ENCODE data around the gene TLN1. TPM values are rescaled to one million over a fixed set of nuclear protein-coding genes. Genes with fewer than 3 reads are reported as not detected.

TLN1 gene
- total and polyA plus RNA-seq, 2 of the 8 experiments (the other 6 are each of a cell fraction or from before 2014, with no cell fraction given), result 28.1 to 90.1 TPM

DNA sequence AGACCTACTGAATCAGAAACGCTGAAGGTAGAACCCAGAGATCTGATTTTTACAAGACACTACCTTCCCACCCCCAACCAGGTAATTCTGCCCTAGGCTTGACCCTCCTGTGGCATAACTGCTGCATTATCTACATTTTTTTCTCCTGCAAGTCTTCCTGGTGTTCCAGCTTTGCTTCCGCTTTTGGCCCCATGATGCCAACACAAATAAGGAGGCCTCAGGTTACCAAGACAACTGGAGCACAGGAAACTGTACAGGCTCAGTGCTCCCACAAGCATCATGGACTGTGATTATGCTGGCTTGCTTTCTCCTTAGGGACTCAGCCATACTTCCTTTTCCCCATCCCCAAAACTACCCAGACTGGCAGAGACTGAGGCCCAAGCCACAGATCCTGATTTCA is 28.7 kb upstream of the TLN1 start (continued):
- TF ChIP-seq, protein P1, sequence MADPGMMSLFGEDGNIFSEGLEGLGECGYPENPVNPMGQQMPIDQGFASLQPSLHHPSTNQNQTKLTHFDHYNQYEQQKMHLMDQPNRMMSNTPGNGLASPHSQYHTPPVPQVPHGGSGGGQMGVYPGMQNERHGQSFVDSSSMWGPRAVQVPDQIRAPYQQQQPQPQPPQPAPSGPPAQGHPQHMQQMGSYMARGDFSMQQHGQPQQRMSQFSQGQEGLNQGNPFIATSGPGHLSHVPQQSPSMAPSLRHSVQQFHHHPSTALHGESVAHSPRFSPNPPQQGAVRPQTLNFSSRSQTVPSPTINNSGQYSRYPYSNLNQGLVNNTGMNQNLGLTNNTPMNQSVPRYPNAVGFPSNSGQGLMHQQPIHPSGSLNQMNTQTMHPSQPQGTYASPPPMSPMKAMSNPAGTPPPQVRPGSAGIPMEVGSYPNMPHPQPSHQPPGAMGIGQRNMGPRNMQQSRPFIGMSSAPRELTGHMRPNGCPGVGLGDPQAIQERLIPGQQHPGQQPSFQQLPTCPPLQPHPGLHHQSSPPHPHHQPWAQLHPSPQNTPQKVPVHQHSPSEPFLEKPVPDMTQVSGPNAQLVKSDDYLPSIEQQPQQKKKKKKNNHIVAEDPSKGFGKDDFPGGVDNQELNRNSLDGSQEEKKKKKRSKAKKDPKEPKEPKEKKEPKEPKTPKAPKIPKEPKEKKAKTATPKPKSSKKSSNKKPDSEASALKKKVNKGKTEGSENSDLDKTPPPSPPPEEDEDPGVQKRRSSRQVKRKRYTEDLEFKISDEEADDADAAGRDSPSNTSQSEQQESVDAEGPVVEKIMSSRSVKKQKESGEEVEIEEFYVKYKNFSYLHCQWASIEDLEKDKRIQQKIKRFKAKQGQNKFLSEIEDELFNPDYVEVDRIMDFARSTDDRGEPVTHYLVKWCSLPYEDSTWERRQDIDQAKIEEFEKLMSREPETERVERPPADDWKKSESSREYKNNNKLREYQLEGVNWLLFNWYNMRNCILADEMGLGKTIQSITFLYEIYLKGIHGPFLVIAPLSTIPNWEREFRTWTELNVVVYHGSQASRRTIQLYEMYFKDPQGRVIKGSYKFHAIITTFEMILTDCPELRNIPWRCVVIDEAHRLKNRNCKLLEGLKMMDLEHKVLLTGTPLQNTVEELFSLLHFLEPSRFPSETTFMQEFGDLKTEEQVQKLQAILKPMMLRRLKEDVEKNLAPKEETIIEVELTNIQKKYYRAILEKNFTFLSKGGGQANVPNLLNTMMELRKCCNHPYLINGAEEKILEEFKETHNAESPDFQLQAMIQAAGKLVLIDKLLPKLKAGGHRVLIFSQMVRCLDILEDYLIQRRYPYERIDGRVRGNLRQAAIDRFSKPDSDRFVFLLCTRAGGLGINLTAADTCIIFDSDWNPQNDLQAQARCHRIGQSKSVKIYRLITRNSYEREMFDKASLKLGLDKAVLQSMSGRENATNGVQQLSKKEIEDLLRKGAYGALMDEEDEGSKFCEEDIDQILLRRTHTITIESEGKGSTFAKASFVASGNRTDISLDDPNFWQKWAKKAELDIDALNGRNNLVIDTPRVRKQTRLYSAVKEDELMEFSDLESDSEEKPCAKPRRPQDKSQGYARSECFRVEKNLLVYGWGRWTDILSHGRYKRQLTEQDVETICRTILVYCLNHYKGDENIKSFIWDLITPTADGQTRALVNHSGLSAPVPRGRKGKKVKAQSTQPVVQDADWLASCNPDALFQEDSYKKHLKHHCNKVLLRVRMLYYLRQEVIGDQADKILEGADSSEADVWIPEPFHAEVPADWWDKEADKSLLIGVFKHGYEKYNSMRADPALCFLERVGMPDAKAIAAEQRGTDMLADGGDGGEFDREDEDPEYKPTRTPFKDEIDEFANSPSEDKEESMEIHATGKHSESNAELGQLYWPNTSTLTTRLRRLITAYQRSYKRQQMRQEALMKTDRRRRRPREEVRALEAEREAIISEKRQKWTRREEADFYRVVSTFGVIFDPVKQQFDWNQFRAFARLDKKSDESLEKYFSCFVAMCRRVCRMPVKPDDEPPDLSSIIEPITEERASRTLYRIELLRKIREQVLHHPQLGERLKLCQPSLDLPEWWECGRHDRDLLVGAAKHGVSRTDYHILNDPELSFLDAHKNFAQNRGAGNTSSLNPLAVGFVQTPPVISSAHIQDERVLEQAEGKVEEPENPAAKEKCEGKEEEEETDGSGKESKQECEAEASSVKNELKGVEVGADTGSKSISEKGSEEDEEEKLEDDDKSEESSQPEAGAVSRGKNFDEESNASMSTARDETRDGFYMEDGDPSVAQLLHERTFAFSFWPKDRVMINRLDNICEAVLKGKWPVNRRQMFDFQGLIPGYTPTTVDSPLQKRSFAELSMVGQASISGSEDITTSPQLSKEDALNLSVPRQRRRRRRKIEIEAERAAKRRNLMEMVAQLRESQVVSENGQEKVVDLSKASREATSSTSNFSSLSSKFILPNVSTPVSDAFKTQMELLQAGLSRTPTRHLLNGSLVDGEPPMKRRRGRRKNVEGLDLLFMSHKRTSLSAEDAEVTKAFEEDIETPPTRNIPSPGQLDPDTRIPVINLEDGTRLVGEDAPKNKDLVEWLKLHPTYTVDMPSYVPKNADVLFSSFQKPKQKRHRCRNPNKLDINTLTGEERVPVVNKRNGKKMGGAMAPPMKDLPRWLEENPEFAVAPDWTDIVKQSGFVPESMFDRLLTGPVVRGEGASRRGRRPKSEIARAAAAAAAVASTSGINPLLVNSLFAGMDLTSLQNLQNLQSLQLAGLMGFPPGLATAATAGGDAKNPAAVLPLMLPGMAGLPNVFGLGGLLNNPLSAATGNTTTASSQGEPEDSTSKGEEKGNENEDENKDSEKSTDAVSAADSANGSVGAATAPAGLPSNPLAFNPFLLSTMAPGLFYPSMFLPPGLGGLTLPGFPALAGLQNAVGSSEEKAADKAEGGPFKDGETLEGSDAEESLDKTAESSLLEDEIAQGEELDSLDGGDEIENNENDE (IDR thresholded peaks at IDR 0.05; ENCODE audit: insufficient replicate concordance, low read length), result no peak
- TF ChIP-seq, protein P2, sequence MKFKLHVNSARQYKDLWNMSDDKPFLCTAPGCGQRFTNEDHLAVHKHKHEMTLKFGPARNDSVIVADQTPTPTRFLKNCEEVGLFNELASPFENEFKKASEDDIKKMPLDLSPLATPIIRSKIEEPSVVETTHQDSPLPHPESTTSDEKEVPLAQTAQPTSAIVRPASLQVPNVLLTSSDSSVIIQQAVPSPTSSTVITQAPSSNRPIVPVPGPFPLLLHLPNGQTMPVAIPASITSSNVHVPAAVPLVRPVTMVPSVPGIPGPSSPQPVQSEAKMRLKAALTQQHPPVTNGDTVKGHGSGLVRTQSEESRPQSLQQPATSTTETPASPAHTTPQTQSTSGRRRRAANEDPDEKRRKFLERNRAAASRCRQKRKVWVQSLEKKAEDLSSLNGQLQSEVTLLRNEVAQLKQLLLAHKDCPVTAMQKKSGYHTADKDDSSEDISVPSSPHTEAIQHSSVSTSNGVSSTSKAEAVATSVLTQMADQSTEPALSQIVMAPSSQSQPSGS (IDR thresholded peaks at IDR 0.05; ENCODE audit: low read length), result no peak
- TF ChIP-seq, protein P3, sequence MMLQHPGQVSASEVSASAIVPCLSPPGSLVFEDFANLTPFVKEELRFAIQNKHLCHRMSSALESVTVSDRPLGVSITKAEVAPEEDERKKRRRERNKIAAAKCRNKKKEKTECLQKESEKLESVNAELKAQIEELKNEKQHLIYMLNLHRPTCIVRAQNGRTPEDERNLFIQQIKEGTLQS (IDR thresholded peaks at IDR 0.05; ENCODE audit: insufficient read depth, low read depth, low read length), result no peak
- no peak for TF ChIP-seq HDAC2 (IDR thresholded peaks at IDR 0.05; ENCODE audit: borderline replicate concordance in 1 of 2, low read depth in 2 of 2, low read length in 2 of 2)
- TF ChIP-seq SIN3A (conservative IDR thresholded peaks at IDR 0.05 in 1 of 2, IDR thresholded peaks at IDR 0.05 in 1 of 2; ENCODE audit: low read depth in 1 of 2, low read length in 2 of 2), result no peak
